NB4 (cell line): ENCODE measurements around the gene DISP2.

ENCODE experiments used
- CTCF ChIP-seq: IDR thresholded peaks from one replicate; pipeline ENCODE4 v1.5.1; 2012; ENCODE audit warnings: low read depth, low read length
- POLR2A ChIP-seq: IDR thresholded peaks from 2 replicates; pipeline ENCODE4 v1.6.1; 2011; ENCODE audit warnings: mild to moderate bottlenecking; ENCODE audit not compliant: insufficient read length; ENCODE audit errors: extremely low read depth
- TF ChIP-seq, protein P1 (sequence below): IDR thresholded peaks from 2 replicates; pipeline ENCODE4 v1.6.1; 2011; ENCODE audit warnings: low read depth, low read length

- TF ChIP-seq CTCF (no peak), POLR2A (no peak)
- TF ChIP-seq, protein P1, sequence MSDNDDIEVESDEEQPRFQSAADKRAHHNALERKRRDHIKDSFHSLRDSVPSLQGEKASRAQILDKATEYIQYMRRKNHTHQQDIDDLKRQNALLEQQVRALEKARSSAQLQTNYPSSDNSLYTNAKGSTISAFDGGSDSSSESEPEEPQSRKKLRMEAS = no peak
Observed at GRCh38 chr15:40389824-40390595, 32.0 kb downstream of the DISP2 start.
